ENCODE results near the gene COQ3. TPM values are rescaled to one million over a fixed set of nuclear protein-coding genes. Genes with fewer than 3 reads are reported as not detected.

COQ3 gene
- total RNA-seq, 2 donors from 2014 or later: 0.95 to 2.0 TPM

DNA sequence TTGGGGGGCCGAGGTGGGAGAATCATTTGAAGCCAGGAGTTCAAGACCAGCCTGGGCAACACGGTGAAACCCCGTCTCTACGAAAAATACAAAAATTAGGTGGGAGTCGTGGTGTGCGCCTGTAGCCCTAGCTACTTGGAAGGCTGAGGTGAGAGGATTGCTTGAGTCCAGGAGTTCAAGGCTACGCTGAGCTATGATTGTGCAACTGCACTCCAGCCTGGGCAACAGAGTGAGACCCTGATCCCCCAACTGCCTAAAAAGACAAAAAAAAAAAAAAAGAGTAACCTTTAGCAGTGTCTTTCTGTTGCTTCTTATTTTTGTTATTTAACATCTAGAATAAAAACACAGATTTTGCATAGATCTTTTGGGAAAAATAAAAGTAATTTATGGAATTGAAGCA is 13.1 kb upstream of the COQ3 start:
- Histone ChIP-seq H3K27me3 (replicated peaks; ENCODE audit: insufficient read depth) (no peaks in the 10 kb centered on the region), H3K4me1 (ENCODE audit: control insufficient read depth in 1 of 2, low read depth in 2 of 2) (peaks cover 6 to 13% of the 10 kb centered on the region in 2 donors), H3K4me3 (no peak overlapping the region), H3K9me3 (no peaks in the 10 kb centered on the region), H3K27ac (no peak overlapping the region), H3K36me3 (peaks cover 60% of the 10 kb centered on the region)
- ATAC-seq (ENCODE audit: insufficient number of reproducible peaks, low FRiP score, low read depth) (no peak), DNase-seq (ENCODE audit: low spot score) (no peak)
- TF ChIP-seq, protein P1, sequence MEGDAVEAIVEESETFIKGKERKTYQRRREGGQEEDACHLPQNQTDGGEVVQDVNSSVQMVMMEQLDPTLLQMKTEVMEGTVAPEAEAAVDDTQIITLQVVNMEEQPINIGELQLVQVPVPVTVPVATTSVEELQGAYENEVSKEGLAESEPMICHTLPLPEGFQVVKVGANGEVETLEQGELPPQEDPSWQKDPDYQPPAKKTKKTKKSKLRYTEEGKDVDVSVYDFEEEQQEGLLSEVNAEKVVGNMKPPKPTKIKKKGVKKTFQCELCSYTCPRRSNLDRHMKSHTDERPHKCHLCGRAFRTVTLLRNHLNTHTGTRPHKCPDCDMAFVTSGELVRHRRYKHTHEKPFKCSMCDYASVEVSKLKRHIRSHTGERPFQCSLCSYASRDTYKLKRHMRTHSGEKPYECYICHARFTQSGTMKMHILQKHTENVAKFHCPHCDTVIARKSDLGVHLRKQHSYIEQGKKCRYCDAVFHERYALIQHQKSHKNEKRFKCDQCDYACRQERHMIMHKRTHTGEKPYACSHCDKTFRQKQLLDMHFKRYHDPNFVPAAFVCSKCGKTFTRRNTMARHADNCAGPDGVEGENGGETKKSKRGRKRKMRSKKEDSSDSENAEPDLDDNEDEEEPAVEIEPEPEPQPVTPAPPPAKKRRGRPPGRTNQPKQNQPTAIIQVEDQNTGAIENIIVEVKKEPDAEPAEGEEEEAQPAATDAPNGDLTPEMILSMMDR (IDR thresholded peaks at IDR 0.05): no peak

DNA sequence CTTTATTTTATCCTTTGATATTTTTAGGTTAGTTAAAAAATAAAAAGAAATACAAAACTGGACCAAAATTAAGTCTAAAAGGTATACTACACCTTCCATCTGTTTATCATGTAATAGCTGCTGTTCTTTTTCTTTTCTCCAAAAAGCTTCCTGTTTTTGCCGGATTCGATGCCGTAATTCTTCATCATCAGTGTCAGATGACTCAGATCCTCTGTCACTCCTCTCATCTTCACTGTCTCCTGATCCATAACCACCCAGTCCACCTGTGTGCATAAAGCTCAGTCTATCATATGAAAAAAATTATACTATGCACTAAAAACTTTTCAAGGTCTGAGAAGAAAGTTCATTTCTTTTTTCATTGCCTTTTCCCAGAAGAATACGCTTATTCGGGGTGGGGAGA is 8.5 kb upstream of the COQ3 start:
- no peaks in the 10 kb centered on the region for H3K4me1 ChIP-seq (ENCODE audit: control insufficient read depth in 1 of 2, low read depth in 2 of 2)
- ATAC-seq (ENCODE audit: insufficient number of reproducible peaks, low FRiP score, low read depth) (no peak), DNase-seq (ENCODE audit: low spot score) (no peak)
- H3K27me3 ChIP-seq (replicated peaks; ENCODE audit: insufficient read depth): no peaks in the 10 kb centered on the region
- peaks cover 57% of the 10 kb centered on the region for H3K36me3 ChIP-seq
- no peak overlapping the region for H3K4me3 ChIP-seq
- TF ChIP-seq, protein P1 (IDR thresholded peaks at IDR 0.05): no peak
- H3K27ac ChIP-seq: no peak overlapping the region
- H3K9me3 ChIP-seq: no peaks in the 10 kb centered on the region

DNA sequence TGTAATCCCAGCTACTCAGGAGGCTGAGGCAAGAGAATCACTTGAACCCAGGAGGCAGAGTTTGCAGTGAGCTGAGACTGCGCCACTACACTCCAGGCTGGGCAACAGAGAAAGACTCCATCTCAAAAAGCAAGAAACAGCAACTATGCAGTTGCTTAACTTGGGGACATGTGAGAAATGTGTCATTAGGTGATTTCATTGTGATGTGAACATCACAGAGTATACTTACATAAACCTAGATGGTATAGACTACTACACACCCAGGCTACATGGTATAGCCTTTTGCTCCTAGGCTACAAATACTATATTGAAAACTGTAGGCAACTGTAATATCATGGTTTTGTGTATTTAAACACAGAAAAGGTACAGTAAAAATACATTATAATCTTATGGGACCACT is 3.3 kb upstream of the COQ3 start:
- no peak overlapping the region for H3K4me3 ChIP-seq
- no peak overlapping the region for H3K27ac ChIP-seq
- no peaks in the 10 kb centered on the region for H3K27me3 ChIP-seq (replicated peaks; ENCODE audit: insufficient read depth)
- TF ChIP-seq, protein P1 (IDR thresholded peaks at IDR 0.05): no peak
- H3K9me3 ChIP-seq: no peaks in the 10 kb centered on the region
- no peak for DNase-seq (ENCODE audit: low spot score)
- H3K4me1 ChIP-seq (ENCODE audit: control insufficient read depth in 1 of 2, low read depth in 2 of 2): peaks cover 0 to 5% of the 10 kb centered on the region in 2 donors
- H3K36me3 ChIP-seq: peaks cover 14% of the 10 kb centered on the region
- no peak for ATAC-seq (ENCODE audit: insufficient number of reproducible peaks, low FRiP score, low read depth)

DNA sequence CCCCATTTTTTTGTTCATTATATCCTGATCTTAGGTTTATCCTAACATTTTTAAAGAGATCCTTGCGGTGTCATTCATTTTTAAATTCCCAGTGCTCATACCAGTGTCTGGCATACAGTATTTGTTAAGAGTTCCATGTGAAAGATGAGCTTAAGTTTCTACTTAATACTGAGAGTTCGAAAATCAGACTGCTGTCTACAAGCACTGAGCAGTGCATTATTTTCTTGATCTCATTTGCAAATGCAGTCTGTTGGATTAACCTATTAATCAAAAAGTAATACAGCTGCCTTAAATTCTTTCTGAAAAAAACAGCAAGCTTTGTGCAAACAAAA is 663 bp downstream of the COQ3 start:
- H3K4me1 ChIP-seq (ENCODE audit: control insufficient read depth in 1 of 2, low read depth in 2 of 2): peaks cover 0 to 5% of the 10 kb centered on the region in 2 donors
- peak overlapping the region; percentile 68 to 73 for H3K27ac ChIP-seq
- H3K36me3 ChIP-seq: no peaks in the 10 kb centered on the region
- no peaks in the 10 kb centered on the region for H3K9me3 ChIP-seq
- H3K4me3 ChIP-seq: peak overlapping the region; percentile 92
- no peaks in the 10 kb centered on the region for H3K27me3 ChIP-seq (replicated peaks; ENCODE audit: insufficient read depth)
- DNase-seq (ENCODE audit: low spot score) (no peak), ATAC-seq (ENCODE audit: insufficient number of reproducible peaks, low FRiP score, low read depth) (no peak)
- TF ChIP-seq, protein P1 (IDR thresholded peaks at IDR 0.05): no peak

DNA sequence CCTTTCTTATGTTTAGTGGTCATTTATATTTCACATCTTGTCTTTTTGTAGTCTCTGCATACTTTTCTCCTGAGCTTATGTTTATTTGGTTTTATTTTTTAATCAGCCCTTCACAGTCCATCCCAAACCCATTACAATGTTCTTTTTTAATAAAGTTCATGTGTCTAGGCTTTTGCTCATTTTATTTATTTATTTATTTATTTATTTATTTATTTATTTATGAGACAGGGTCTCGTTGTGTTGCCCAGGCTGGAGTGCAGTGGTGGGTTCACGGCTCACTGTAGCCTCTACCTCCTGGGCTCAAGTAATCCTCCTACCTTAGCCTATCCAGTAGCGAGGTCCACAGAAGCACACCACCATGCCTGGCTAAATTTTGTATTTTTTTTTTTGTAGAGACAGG is 3.1 kb downstream of the COQ3 start:
- Histone ChIP-seq H3K4me1 (ENCODE audit: control insufficient read depth in 1 of 2, low read depth in 2 of 2) (peaks cover 0 to 5% of the 10 kb centered on the region in 2 donors), H3K27me3 (replicated peaks; ENCODE audit: insufficient read depth) (no peaks in the 10 kb centered on the region), H3K36me3 (no peaks in the 10 kb centered on the region), H3K27ac (no peak overlapping the region), H3K9me3 (no peaks in the 10 kb centered on the region), H3K4me3 (no peak overlapping the region)
- ATAC-seq (ENCODE audit: insufficient number of reproducible peaks, low FRiP score, low read depth) (no peak), DNase-seq (ENCODE audit: low spot score) (no peak)
- TF ChIP-seq, protein P1 (IDR thresholded peaks at IDR 0.05): no peak
